Fibroblast of pulmonary artery (primary cell): ENCODE measurements around the gene ANXA3.

Experiments used
- DNase-seq: peaks from one replicate; pipeline ENCODE4 v3.0.0-alpha.2; 2010; ENCODE audit warnings: low read depth
- H3K4me3 ChIP-seq: replicated peaks from 2 replicates; pipeline ENCODE4 v1.5.1; 2011; ENCODE audit warnings: low read depth, mild to moderate bottlenecking, control low read depth, low read length, moderate library complexity
- TF ChIP-seq, protein P1 (sequence below): IDR thresholded peaks from 2 replicates; pipeline ENCODE4 v1.5.1; 2011; ENCODE audit warnings: mild to moderate bottlenecking, control low read depth, low read length, inconsistent platforms; ENCODE audit errors: missing control alignments

ANXA3 gene

DNA sequence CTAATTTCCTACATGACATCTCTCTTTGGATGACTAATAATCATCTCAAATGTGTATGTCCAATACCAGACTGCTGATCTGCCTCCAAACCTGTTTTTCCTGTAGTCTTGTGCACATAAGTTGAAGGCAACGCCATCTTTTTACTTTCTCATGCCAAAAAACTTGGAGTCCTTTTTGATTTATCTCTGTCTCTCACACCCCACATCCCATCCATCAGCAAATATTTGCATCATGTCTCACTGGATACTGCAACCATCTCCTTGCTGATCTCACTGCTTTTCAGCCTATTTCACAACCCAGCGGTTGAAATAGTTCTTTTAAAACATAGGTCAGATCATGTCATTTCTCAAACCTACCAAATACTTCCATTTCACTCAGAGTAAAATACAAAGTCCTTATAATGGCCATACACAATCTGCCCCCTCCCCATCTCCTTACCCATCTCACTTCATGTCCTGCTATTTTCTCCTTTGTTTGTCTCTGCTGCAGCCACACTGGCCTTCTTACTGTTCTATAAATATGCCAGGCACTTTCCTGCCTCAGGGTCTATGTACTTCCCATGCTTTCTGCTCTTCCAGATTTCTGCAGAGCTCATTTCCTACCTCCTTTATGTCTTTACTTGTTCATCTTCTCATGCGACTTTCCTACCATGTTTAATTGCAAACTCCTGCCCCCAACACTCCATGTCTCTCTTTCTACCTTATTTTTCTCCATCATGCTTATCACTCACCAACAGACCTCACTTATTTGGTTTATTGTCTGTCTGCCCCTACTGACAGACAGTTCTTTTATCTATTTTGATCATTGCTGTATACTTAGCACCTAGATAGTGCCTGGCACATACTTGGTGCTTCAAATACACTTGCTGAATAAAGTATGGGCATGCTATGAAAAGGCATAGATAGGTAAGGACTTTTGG, 98.8 kb downstream of the ANXA3 start:
- TF ChIP-seq, protein P1, sequence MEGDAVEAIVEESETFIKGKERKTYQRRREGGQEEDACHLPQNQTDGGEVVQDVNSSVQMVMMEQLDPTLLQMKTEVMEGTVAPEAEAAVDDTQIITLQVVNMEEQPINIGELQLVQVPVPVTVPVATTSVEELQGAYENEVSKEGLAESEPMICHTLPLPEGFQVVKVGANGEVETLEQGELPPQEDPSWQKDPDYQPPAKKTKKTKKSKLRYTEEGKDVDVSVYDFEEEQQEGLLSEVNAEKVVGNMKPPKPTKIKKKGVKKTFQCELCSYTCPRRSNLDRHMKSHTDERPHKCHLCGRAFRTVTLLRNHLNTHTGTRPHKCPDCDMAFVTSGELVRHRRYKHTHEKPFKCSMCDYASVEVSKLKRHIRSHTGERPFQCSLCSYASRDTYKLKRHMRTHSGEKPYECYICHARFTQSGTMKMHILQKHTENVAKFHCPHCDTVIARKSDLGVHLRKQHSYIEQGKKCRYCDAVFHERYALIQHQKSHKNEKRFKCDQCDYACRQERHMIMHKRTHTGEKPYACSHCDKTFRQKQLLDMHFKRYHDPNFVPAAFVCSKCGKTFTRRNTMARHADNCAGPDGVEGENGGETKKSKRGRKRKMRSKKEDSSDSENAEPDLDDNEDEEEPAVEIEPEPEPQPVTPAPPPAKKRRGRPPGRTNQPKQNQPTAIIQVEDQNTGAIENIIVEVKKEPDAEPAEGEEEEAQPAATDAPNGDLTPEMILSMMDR = no peak
- no peak overlapping the region for H3K4me3 ChIP-seq
- DNase-seq = peak; percentile 85

DNA sequence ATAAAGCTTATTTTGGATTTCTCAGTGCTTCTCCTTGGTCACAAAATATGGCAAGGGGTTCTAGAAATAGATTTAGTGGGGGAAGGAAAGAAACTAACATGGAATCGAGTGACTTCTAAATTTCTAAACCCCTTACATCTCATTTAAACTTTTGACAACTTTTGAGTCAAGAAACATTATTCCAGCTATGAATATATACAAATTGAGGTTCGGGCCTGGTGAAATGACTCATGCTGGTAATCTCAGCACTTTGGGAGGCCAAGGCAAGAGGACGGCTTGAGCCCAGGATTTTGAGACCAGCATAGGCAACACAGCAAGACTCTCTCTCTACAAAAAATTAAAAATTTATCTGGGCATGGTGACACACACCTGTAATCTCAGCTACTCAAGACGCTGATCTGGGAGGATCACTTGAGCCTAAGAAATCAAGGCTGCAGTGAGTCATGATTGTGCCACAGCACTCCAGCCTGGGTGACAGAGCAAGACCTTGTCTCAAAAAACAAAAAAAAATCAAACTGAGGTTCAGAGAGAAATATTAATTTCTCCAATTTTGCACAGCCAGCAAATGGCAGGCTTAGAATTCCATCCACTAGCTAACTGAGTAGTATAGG, 99.8 kb downstream of the ANXA3 start:
- TF ChIP-seq, protein P1 = no peak
- DNase-seq = no peak
- H3K4me3 ChIP-seq = no peak overlapping the region

DNA sequence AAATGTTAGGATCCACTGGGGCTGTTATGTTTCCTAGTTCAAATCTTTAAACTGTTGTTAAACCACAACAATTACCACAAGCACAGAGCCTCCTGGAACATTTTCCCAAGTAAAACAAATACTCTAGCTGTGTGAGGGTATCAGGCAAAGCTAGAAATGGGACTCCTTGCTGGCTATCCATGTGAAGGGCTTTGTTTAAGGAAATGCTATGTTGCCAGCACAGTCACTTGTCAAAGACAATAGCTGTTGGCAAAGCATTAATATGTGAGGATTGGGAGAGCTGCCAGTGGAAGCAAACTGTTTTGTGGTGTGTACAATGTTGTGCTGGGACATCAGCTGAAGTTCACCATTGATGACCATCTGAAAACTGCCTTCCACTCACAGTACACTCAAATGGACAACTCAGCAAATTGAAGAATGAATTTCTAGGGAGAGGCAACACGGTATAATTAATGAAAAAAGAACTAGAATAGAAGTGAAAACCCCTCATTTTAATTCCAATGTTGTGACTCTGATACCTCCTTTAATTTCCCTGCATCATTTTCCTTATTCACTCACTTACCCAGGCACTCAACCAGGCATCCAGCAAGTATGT, 100.8 kb downstream of the ANXA3 start:
- H3K4me3 ChIP-seq = no peak overlapping the region
- peak; percentile 84 for DNase-seq
- TF ChIP-seq, protein P1 = no peak

DNA sequence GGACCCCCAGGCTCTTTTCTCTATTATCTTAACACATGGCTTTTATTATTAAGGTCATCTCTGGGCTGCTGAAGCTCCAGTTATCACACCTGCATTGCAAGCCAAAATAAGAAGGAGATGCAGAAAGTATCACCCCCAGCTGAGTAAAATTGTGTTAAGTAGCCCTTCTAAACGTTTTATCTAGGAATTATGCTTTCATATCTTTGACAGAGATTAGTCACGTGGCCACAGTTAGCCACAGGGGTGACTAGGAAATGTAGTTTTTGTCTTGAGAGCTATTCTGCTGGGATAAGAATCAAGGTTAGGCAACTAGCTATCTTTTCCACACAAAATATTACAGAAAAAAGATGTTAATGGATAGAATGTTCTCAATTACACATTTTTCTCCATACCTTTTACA, 102.1 kb downstream of the ANXA3 start:
- peak; percentile 35 for DNase-seq
- TF ChIP-seq, protein P1 = no peak
- no peak overlapping the region for H3K4me3 ChIP-seq

DNA sequence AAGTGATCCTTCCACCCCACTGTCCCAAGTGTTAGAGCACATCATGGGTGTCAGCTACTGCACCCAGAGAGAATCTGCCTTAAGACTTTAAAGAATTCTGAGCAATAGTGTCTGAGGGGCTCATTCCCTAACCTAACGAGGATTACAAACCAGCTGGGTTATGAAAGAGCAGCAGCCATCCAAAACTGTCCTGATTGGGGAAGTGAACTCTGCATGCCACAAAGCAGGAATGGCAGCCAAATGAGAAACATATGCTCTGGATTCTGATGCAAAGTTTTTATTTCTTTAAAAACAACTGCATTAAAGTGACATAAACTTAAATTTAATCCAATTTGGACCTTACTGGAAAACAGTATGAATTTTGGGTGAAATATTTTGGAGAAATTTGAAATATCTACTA, 103.2 kb downstream of the ANXA3 start:
- DNase-seq = peak; percentile 42
- TF ChIP-seq, protein P1 = no peak
- H3K4me3 ChIP-seq = no peak overlapping the region

DNA sequence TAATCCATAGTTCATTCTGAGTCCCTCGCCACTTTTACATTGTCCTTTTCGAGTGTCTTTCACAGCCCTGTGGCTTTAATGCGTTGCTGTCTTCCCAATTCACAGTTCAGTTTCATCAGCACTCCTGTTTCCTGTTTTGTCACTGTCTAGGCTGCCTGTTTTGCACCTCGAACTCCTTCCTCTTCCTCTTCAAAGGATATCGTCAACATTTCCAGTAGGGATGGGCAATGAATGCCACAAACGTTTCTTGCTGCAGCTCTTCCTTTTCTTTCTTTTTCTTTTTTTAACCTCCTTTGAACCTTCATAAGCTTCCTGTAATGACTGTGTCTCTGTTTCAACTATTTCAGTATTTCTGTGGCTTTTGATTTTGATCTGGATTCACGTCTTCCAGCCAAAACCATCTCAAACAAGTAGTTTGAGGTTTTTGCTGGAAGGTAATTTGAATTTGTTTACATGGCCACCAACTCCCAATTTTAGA, 105.4 kb downstream of the ANXA3 start:
- TF ChIP-seq, protein P1 = no peak
- H3K4me3 ChIP-seq = no peak overlapping the region
- no peak for DNase-seq
